ENCODE data around the gene TNFSF8.

Gene TNFSF8

DNA sequence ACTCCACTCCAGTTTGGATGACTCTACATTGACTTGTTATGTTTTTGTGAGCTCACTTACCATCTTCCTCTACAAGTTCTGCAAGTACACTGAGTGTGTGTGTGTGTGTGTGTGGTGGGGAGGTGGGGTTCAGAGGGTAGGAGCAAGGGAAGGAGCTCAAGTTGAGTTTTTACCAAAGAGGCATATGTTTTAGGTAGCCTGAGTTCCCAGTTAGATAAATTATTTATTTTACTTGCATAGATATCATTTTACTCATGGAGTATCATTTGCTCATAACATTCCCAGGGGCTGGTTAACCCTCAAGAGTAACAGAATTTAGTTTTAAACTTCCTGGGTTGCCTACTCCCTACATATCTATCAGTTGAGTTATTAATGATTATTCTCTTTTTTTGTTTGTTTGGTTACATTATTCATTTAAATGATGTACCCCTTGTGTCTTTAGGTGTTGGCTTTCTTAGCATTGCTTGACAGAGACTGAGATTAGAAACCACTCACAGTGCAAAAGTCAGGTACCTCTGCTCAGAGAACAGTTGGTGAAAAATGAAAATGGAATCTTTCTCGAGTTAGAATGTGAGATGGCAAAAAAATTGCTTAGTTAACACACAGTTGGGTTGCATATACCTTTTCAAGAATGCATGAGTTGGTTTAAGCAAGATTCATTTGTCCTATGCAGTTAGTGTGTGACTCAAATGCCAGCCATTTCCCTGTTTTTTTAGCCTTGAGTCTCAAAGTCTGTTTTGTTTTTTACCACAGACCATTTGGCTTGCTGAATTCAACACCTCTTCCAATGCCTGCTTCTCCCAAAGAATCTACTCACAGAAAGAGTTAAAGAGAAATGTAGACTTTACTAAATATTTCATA lies 29.2 kb downstream of the TNFSF8 start:
- TF ChIP-seq ZNF366 (tag by site-specific recombination; conservative IDR thresholded peaks at IDR 0.05) = no peak
- TF ChIP-seq, protein P1, sequence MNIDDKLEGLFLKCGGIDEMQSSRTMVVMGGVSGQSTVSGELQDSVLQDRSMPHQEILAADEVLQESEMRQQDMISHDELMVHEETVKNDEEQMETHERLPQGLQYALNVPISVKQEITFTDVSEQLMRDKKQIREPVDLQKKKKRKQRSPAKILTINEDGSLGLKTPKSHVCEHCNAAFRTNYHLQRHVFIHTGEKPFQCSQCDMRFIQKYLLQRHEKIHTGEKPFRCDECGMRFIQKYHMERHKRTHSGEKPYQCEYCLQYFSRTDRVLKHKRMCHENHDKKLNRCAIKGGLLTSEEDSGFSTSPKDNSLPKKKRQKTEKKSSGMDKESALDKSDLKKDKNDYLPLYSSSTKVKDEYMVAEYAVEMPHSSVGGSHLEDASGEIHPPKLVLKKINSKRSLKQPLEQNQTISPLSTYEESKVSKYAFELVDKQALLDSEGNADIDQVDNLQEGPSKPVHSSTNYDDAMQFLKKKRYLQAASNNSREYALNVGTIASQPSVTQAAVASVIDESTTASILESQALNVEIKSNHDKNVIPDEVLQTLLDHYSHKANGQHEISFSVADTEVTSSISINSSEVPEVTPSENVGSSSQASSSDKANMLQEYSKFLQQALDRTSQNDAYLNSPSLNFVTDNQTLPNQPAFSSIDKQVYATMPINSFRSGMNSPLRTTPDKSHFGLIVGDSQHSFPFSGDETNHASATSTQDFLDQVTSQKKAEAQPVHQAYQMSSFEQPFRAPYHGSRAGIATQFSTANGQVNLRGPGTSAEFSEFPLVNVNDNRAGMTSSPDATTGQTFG (tag by site-specific recombination; IDR thresholded peaks at IDR 0.05; ENCODE audit: borderline replicate concordance) = no peak
- TF ChIP-seq, protein P2, sequence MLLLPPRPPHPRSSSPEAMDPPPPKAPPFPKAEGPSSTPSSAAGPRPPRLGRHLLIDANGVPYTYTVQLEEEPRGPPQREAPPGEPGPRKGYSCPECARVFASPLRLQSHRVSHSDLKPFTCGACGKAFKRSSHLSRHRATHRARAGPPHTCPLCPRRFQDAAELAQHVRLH (tag by site-specific recombination; IDR thresholded peaks at IDR 0.05) = no peak
- ChIA-PET CTCF (interaction anchor here (0.9 to 2.1 kb wide), 4 partner anchors 108 to 220 kb away, joined by 3 to 10 read pairs (median 6); no protein-coding TSS in a partner anchor), POLR2A (no interaction called here)
- Histone ChIP-seq H3K4me1 (ENCODE audit: control insufficient read depth, insufficient read depth, low read length) (no peaks in the 10 kb centered on the region), H3K27ac (ENCODE audit: extremely low read depth, low read depth, low read length) (no peak overlapping the region), H3K4me3 (ENCODE audit: low read depth, low read length) (no peak overlapping the region), H3K36me3 (ENCODE audit: control insufficient read depth in 2 of 2, insufficient read depth in 1 of 2, low read length in 2 of 2) (no peaks in the 10 kb centered on the region), H3K9me3 (ENCODE audit: control insufficient read depth, insufficient read depth, low read depth, low read length) (no peaks in the 10 kb centered on the region)

DNA sequence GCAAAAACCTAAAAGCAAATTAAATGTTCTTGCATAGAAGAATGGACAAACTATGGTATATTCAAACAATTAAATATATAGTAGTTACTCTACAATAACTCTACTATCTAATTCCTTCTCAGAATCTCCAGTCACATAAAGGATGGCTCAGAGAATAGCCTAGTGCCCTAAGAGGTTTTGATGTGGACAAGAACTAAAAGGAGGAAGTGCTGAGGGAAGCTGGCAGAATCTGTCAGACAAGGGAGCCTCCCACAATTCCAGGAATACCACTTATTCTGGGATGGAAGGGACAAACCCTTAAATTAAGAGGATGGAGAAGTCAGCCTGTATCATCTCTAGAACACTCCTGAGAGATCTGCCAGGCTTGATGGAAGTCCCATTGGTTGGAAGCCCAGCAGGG lies 30.4 kb downstream of the TNFSF8 start:
- H3K4me3 ChIP-seq (ENCODE audit: low read depth, low read length) = no peak overlapping the region
- ChIA-PET CTCF (interaction anchor here (0.6 to 2.1 kb wide), 6 partner anchors 9 to 219 kb away, joined by 3 to 10 read pairs (median 6); no protein-coding TSS in a partner anchor), POLR2A (no interaction called here)
- no peaks in the 10 kb centered on the region for H3K9me3 ChIP-seq (ENCODE audit: control insufficient read depth, insufficient read depth, low read depth, low read length)
- no peaks in the 10 kb centered on the region for H3K36me3 ChIP-seq (ENCODE audit: control insufficient read depth in 2 of 2, insufficient read depth in 1 of 2, low read length in 2 of 2)
- TF ChIP-seq PATZ1 (tag by site-specific recombination; IDR thresholded peaks at IDR 0.05) = no peak
- TF ChIP-seq, protein P3, sequence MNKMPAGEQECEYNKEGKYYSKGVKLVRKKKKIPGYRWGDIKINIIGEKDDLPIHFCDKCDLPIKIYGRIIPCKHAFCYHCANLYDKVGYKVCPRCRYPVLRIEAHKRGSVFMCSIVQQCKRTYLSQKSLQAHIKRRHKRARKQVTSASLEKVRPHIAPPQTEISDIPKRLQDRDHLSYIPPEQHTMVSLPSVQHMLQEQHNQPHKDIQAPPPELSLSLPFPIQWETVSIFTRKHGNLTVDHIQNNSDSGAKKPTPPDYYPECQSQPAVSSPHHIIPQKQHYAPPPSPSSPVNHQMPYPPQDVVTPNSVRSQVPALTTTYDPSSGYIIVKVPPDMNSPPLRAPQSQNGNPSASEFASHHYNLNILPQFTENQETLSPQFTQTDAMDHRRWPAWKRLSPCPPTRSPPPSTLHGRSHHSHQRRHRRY (tag by site-specific recombination; IDR thresholded peaks at IDR 0.05) = no peak
- no peak for TF ChIP-seq ZNF274 (IDR thresholded peaks at IDR 0.05; ENCODE audit: low read length)
- no peak for TF ChIP-seq ZNF274 (tag by site-specific recombination; IDR thresholded peaks at IDR 0.05; ENCODE audit: borderline replicate concordance)
- no peak for TF ChIP-seq ZNF37A (tag by site-specific recombination; IDR thresholded peaks at IDR 0.05)
- no peak for TF ChIP-seq KLF10 (tag by site-specific recombination; IDR thresholded peaks at IDR 0.05)
- TF ChIP-seq SP7 (tag by site-specific recombination; IDR thresholded peaks at IDR 0.05) = no peak
- TF ChIP-seq MEIS1 (CRISPR knock-in tag; IDR thresholded peaks at IDR 0.05; ENCODE audit: borderline replicate concordance) = no peak
- TF ChIP-seq HOXA7 (CRISPR knock-in tag; IDR thresholded peaks at IDR 0.05; ENCODE audit: borderline replicate concordance) = no peak
- no peak for TF ChIP-seq ZNF2 (tag by site-specific recombination; IDR thresholded peaks at IDR 0.05)
- TF ChIP-seq ZNF221 (tag by site-specific recombination; IDR thresholded peaks at IDR 0.05; ENCODE audit: borderline replicate concordance) = no peak
- TF ChIP-seq ZNF837 (tag by site-specific recombination; IDR thresholded peaks at IDR 0.05) = no peak
- TF ChIP-seq ZFP3 (tag by site-specific recombination; IDR thresholded peaks at IDR 0.05; ENCODE audit: low read depth) = no peak
- no peak for TF ChIP-seq ZNF596 (tag by site-specific recombination; IDR thresholded peaks at IDR 0.05)
- no peak for TF ChIP-seq ZBTB8A (tag by site-specific recombination; IDR thresholded peaks at IDR 0.05)
- no peaks in the 10 kb centered on the region for H3K4me1 ChIP-seq (ENCODE audit: control insufficient read depth, insufficient read depth, low read length)
- no peak overlapping the region for H3K27ac ChIP-seq (ENCODE audit: extremely low read depth, low read depth, low read length)
